ENCODE data around the gene TPSB2. TPM values are rescaled to one million over a fixed set of nuclear protein-coding genes. Genes with fewer than 3 reads are reported as not detected.

Gene TPSB2
- total RNA-seq, 1 donor from 2014 or later = 181 TPM

- no peak for DNase-seq
- Histone ChIP-seq H3K27me3 (peaks cover 24% of the 10 kb centered on the region), H3K4me1 (no peaks in the 10 kb centered on the region), H3K27ac (no peak overlapping the region), H3K4me3 (no peak overlapping the region), H3K36me3 (no peaks in the 10 kb centered on the region), H3K9me3 (no peaks in the 10 kb centered on the region)
- intact Hi-C loops (cut with DNase I) = no loop called here
- no peak for ATAC-seq
- TF ChIP-seq CTCF (IDR thresholded peaks at IDR 0.05) = no peak
These were observed 35.8 kb upstream of the TPSB2 start for GRCh38 chr16:1265826-1266225.

- peaks cover 26% of the 10 kb centered on the region for H3K27me3 ChIP-seq
- no peak overlapping the region for H3K27ac ChIP-seq
- H3K9me3 ChIP-seq = no peaks in the 10 kb centered on the region
- DNase-seq = no peak
- no peaks in the 10 kb centered on the region for H3K4me1 ChIP-seq
- no peaks in the 10 kb centered on the region for H3K36me3 ChIP-seq
- no peak overlapping the region for H3K4me3 ChIP-seq
- TF ChIP-seq CTCF (IDR thresholded peaks at IDR 0.05) = no peak
- intact Hi-C loops (cut with DNase I) = no loop called here
- no peak for ATAC-seq
These were observed 35.2 kb upstream of the TPSB2 start for GRCh38 chr16:1265090-1265630.

GRCh38 chr16:1264345-1265089, 34.5 kb upstream of the TPSB2 start:
- intact Hi-C loops (cut with DNase I) = no loop called here
- no peak for TF ChIP-seq CTCF (IDR thresholded peaks at IDR 0.05)
- no peak overlapping the region for H3K4me3 ChIP-seq
- no peak for ATAC-seq
- peaks cover 33% of the 10 kb centered on the region for H3K27me3 ChIP-seq
- no peak overlapping the region for H3K27ac ChIP-seq
- H3K4me1 ChIP-seq = no peaks in the 10 kb centered on the region
- no peaks in the 10 kb centered on the region for H3K36me3 ChIP-seq
- no peaks in the 10 kb centered on the region for H3K9me3 ChIP-seq
- no peak for DNase-seq

- intact Hi-C loops (cut with DNase I) = no loop called here
- DNase-seq = no peak
- no peak for TF ChIP-seq CTCF (IDR thresholded peaks at IDR 0.05)
- Histone ChIP-seq H3K4me3 (no peak overlapping the region), H3K36me3 (no peaks in the 10 kb centered on the region), H3K9me3 (no peaks in the 10 kb centered on the region), H3K4me1 (no peaks in the 10 kb centered on the region), H3K27me3 (peaks cover 40% of the 10 kb centered on the region), H3K27ac (no peak overlapping the region)
- no peak for ATAC-seq
These were observed 33.8 kb upstream of the TPSB2 start for GRCh38 chr16:1263591-1264344.

GRCh38 chr16:1262846-1263221, 32.9 kb upstream of the TPSB2 start:
- Histone ChIP-seq H3K4me3 (no peak overlapping the region), H3K27me3 (peaks cover 46% of the 10 kb centered on the region), H3K9me3 (no peaks in the 10 kb centered on the region), H3K36me3 (no peaks in the 10 kb centered on the region), H3K27ac (no peak overlapping the region), H3K4me1 (no peaks in the 10 kb centered on the region)
- intact Hi-C loops (cut with DNase I) = no loop called here
- ATAC-seq (no peak), DNase-seq (no peak)
- TF ChIP-seq CTCF (IDR thresholded peaks at IDR 0.05) = no peak
